AG10803 (cell line): ENCODE measurements around the gene GAPDH.
"Not testable (repeated sequence)": the region's sequence is repeated elsewhere in the genome, so short reads cannot be mapped to it uniquely, and the experiment has no call there.

Source experiments
- DNase-seq: peaks from one replicate; pipeline ENCODE4 v3.0.0; 2010; ENCODE audit warnings: low read depth
- H3K4me3 ChIP-seq: 2 replicates; pipeline ENCODE4 v1.5.1; 2011; ENCODE audit warnings: mild to moderate bottlenecking, low read length, control low read depth
- TF ChIP-seq, protein P1 (sequence below): conservative IDR thresholded peaks from 2 replicates; pipeline ENCODE4 v1.5.1; 2011; ENCODE audit warnings: mild to moderate bottlenecking, low read length, control low read depth, inconsistent platforms

The GAPDH gene

DNA sequence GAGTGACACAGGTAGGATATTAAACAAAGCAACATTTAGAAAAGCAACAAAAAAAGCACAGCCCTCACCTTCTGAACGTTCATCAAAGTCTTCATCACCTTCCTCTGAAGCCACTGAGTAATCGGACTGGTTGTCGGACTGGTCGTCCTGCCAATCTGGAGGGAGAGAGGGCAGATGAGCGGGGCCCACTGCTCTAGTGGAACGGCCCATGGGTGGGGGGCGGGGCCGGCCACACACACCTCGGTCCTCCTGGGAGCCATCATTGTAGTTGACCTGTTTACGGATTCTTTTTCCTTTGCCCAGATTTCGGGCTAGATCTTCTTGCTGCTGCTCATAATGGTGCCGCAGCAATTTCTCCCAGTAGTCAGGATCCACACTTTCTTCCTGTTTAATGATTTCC, 48.6 kb downstream of the GAPDH start:
- no peak overlapping the region for H3K4me3 ChIP-seq
- TF ChIP-seq, protein P1, sequence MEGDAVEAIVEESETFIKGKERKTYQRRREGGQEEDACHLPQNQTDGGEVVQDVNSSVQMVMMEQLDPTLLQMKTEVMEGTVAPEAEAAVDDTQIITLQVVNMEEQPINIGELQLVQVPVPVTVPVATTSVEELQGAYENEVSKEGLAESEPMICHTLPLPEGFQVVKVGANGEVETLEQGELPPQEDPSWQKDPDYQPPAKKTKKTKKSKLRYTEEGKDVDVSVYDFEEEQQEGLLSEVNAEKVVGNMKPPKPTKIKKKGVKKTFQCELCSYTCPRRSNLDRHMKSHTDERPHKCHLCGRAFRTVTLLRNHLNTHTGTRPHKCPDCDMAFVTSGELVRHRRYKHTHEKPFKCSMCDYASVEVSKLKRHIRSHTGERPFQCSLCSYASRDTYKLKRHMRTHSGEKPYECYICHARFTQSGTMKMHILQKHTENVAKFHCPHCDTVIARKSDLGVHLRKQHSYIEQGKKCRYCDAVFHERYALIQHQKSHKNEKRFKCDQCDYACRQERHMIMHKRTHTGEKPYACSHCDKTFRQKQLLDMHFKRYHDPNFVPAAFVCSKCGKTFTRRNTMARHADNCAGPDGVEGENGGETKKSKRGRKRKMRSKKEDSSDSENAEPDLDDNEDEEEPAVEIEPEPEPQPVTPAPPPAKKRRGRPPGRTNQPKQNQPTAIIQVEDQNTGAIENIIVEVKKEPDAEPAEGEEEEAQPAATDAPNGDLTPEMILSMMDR, result no peak
- DNase-seq, result no peak

DNA sequence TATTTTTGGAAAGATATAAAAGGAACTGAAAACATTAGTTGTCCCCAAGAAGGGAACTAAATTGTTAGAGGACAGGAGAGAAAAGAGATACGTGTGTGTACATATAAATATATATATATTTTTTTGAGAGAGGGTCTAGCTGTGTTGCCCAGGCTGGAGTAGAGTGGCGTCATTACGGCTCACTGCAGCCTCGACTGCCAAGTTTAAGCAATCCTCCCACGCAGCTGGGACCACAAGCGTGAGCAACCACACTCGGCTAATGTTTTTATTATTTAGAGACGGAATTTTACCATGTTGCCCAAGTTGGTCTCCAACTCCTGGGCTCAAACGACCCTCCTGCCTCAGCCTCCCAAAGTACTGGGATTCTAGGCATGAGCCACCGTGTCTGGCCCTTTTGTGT, 50.0 kb downstream of the GAPDH start:
- no peak overlapping the region for H3K4me3 ChIP-seq
- DNase-seq, result no peak
- TF ChIP-seq, protein P1, result no peak

DNA sequence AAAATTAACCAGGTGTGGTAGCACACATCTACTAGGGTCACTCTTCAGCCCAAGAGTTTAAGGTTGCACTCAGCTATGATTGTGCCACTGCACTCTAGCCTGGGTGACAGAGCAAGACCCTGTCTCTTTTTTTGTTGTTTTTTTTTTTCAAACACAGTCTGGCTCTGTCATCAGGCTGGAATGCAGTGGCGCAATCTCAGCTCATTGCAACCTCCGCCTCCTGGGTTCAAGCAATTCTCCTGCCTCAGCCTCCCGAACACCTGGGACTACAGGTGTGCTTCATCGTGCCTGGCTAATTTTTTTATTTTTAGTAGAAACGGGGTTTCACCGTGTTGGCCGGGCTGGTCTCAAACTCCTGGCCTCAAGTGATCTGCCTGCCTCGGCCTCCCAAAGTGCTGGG, 52.3 kb downstream of the GAPDH start:
- H3K4me3 ChIP-seq, result not testable (repeated sequence)

More for the DNA sequence above, 52.3 kb downstream of the GAPDH start:
- not testable (repeated sequence) for DNase-seq
